ENCODE measurements around the gene GOLGA5.
A peak's percentile ranks its signal among the peaks of the same experiment; 100 is the strongest.
"Not testable (repeated sequence)": the region's sequence is repeated elsewhere in the genome, so short reads cannot be mapped to it uniquely, and the experiment has no call there.

The GOLGA5 gene

DNA sequence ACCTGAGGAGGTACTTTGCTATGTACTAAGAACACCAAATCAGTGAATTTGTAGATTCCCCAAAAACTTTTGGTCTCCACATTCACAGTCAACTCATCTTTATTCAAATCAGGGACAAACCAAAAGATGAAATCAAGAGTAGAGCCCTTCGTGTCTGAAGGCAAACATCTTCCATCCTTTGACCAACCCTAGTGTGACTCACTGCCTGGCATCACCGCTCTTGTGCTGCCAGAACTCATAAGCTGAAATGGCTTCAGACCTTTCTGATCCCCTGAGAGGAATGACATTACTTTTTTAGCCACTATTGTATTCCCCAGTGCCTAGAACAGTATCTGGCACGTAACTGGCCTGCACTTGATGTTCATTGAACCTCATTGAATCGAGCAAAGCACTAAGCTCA lies 50.1 kb downstream of the GOLGA5 start:
- DNase-seq (ENCODE audit: low read depth): peak; percentile 51
- no peak overlapping the region for H3K4me3 ChIP-seq (ENCODE audit: low read depth, low read length)
- TF ChIP-seq, protein P1, sequence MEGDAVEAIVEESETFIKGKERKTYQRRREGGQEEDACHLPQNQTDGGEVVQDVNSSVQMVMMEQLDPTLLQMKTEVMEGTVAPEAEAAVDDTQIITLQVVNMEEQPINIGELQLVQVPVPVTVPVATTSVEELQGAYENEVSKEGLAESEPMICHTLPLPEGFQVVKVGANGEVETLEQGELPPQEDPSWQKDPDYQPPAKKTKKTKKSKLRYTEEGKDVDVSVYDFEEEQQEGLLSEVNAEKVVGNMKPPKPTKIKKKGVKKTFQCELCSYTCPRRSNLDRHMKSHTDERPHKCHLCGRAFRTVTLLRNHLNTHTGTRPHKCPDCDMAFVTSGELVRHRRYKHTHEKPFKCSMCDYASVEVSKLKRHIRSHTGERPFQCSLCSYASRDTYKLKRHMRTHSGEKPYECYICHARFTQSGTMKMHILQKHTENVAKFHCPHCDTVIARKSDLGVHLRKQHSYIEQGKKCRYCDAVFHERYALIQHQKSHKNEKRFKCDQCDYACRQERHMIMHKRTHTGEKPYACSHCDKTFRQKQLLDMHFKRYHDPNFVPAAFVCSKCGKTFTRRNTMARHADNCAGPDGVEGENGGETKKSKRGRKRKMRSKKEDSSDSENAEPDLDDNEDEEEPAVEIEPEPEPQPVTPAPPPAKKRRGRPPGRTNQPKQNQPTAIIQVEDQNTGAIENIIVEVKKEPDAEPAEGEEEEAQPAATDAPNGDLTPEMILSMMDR (IDR thresholded peaks at IDR 0.05; ENCODE audit: insufficient read depth, low read depth, low read length, missing control alignments): no peak

DNA sequence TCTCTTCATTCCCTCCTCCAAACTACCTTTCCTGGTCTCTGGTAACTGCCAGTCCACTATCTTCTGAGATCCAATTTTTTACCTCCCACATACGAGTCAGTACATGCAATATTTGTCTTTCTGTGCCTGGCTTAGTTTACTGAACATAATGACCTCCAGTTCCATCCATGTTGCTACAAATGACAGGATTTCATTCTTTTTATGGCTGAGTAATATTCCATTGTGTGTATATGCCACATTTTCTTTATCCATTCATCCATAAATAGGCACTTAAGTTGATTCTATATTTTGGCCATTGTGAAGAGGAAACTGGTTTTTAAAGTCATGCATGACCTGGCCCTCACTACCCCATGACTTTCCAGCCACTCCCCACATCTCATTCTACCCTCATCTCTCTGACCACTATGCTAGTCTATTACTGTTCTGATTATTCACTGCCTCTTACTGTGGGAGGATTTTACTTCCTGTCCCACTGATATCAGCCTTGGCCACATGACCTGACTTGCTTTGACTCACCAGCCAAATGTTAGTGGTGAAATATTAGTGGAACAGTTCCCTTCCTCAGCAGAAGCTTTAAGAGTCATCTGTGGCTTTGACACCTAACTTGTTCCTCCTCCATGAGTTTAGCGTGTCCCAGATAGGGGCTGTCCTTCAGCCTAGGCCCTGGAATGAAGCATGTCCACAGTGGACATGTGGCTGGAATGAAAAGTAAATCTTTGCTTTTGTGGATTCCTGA lies 52.2 kb downstream of the GOLGA5 start:
- no peak overlapping the region for H3K4me3 ChIP-seq (ENCODE audit: low read depth, low read length)
- TF ChIP-seq, protein P1 (IDR thresholded peaks at IDR 0.05; ENCODE audit: insufficient read depth, low read depth, low read length, missing control alignments): no peak
- peak; percentile 75 for DNase-seq (ENCODE audit: low read depth)

DNA sequence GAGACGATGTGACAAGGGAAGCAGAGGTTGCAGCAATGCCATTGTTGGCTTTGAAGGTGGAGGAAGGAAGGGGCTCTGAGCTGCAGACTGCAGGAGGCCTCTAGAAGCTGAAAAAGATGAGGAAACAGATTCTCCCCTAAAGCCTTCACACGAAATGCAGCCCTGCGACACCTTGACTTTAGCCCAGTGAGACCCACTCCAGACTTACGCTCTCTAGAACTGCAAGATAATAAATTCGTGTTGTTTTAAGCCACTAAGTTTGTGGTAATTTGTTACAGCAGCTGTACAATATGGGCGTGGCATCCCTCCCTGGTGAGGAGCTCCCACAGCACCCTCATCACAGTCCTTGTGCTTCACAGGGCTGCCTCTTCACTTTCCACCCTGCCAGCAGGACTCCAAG lies 53.2 kb downstream of the GOLGA5 start:
- DNase-seq (ENCODE audit: low read depth): no peak
- H3K4me3 ChIP-seq (ENCODE audit: low read depth, low read length): no peak overlapping the region
- TF ChIP-seq, protein P1 (IDR thresholded peaks at IDR 0.05; ENCODE audit: insufficient read depth, low read depth, low read length, missing control alignments): no peak

DNA sequence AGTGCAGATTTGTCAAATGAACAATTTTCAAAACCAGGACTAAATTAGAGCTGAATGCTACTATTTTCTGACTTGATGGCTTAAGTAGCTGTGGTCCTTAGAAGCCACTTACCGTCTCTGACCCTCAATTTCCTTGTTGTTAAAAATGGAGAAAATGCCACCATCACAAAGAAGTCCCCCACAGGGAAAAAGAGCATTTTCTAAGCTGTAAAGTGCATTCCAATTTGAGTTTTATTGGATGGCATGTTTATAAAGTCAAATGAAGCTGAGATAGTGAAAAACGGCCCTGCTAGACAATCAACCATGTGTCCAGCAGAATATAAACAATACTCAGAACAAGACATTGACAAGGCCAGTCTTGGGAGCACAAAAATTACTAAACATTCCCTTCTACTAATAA lies 53.6 kb downstream of the GOLGA5 start:
- no peak overlapping the region for H3K4me3 ChIP-seq (ENCODE audit: low read depth, low read length)
- TF ChIP-seq, protein P1 (IDR thresholded peaks at IDR 0.05; ENCODE audit: insufficient read depth, low read depth, low read length, missing control alignments): no peak
- no peak for DNase-seq (ENCODE audit: low read depth)

DNA sequence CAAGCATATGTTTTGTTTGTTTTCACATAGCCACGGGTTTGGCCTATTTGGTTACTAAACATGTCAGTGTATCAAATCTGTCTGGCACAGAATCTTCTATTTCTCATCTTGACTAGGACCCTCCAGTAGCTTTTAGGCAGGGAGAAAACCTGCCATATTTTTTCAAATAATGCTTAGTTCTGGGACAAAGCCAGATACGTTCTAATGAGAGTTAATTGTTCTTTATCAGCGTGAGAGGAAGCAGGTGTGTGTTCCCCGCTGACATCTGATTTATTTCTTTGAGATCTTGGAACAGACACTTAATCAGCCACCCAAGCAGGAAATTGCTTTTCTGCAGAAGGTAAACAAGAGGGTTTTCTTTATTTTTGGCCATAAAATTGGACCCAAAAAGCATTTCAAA lies 54.8 kb downstream of the GOLGA5 start:
- TF ChIP-seq, protein P1 (IDR thresholded peaks at IDR 0.05; ENCODE audit: insufficient read depth, low read depth, low read length, missing control alignments): no peak
- DNase-seq (ENCODE audit: low read depth): no peak
- H3K4me3 ChIP-seq (ENCODE audit: low read depth, low read length): no peak overlapping the region

DNA sequence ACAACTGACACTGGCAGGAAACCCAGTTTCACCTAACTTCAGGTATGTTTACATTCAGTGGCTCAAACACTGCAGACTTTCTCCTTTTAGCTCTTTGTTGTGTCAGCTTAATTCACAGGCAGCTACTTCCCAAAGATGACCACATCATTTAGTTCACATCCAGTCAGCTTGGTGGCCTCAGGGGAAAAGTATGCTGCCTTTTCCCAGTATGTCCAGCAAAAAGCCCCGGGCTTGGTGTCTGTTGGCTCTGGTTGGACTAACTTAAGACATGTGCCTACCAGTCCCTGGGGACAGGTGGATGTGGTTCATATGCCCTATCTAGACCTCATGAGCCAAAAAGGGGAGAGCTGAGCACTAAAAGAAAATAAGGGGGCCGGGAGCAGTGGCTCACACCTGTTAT lies 56.4 kb downstream of the GOLGA5 start:
- TF ChIP-seq, protein P1 (IDR thresholded peaks at IDR 0.05; ENCODE audit: insufficient read depth, low read depth, low read length, missing control alignments): no peak

DNA sequence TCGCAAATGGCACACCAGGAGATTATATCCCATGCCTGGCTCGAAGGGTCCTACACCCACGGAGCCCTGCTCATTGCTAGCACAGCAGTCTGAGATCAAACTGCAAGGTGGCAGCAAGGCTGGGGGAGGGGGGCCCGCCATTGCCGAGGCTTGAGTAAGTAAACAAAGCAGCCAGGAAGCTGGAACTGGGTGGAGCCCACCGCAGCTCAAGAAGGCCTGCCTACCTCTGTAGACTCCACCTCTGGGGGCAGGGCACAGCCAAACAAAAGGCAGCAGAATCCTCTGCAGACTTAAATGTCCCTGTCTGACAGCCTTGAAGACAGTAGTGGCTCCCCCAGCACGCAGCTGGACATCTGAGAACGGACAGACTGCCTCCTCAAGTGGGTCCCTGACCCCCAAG lies 59.0 kb downstream of the GOLGA5 start:
- not testable (repeated sequence) for DNase-seq (ENCODE audit: low read depth); H3K4me3 ChIP-seq (ENCODE audit: low read depth, low read length)

More for the DNA sequence above, 56.4 kb downstream of the GOLGA5 start:
- DNase-seq (ENCODE audit: low read depth): no peak
- no peak overlapping the region for H3K4me3 ChIP-seq (ENCODE audit: low read depth, low read length)

Data from GM12865 (cell line).